ENCODE results near the gene SLTM. TPM values are rescaled to one million over a fixed set of nuclear protein-coding genes. Genes with fewer than 3 reads are reported as not detected.
"Not testable (repeated sequence)": the region's sequence is repeated elsewhere in the genome, so short reads cannot be mapped to it uniquely, and the experiment has no call there.

SLTM gene
- total RNA-seq, 1 experiment from 2014 or later: 108 TPM

GRCh38 chr15:58889363-58889762 is 44.1 kb downstream of the SLTM start:
- no TSS peak for BruUV-seq (replicated peaks)
- CTCF ChIA-PET: interaction anchor here (1.1 kb wide), 1 partner anchor 812 kb away, joined by 4 read pairs; no protein-coding TSS in a partner anchor
- intact Hi-C loops (cut with micrococcal nuclease): no loop called here

DNA sequence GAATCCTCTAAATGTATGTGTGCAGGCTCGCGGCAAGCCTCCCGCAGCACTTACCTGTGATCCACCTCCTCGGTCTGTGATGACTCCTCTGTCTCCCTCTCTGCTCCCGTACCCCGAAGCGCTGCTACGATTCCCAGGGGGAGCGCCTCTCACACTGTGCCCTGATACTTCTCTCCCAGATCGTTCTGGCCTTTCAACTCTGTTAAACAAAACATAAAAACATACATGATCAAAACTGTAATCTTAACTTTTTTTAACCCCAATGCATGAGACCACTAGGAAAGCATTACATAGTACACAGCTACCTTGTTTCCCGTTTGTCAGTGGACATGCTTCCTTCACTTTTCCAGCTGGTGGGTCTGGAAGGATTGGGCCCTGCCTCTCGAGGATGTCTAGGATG is 46.6 kb downstream of the SLTM start:
- H3K27me3 Mint-ChIP-seq (ENCODE audit: insufficient read depth, unreplicated experiment): no peaks in the 10 kb centered on the region
- H3K27ac Mint-ChIP-seq (ENCODE audit: low read depth, unreplicated experiment): peak overlapping the region; percentile 17
- POLR2A ChIA-PET: interaction anchor here (2.3 kb wide), 1 partner anchor 10 kb away, joined by 5 read pairs; no protein-coding TSS in a partner anchor
- no peaks in the 10 kb centered on the region for H3K4me1 Mint-ChIP-seq (ENCODE audit: insufficient read depth, unreplicated experiment)
- BruUV-seq (replicated peaks): no TSS peak
- CTCF ChIA-PET: interaction anchor here (0.5 to 0.9 kb wide), 3 partner anchors 56 to 660 kb away, joined by 3 to 7 read pairs (median 3); no protein-coding TSS in a partner anchor
- TF ChIP-seq, protein P1, sequence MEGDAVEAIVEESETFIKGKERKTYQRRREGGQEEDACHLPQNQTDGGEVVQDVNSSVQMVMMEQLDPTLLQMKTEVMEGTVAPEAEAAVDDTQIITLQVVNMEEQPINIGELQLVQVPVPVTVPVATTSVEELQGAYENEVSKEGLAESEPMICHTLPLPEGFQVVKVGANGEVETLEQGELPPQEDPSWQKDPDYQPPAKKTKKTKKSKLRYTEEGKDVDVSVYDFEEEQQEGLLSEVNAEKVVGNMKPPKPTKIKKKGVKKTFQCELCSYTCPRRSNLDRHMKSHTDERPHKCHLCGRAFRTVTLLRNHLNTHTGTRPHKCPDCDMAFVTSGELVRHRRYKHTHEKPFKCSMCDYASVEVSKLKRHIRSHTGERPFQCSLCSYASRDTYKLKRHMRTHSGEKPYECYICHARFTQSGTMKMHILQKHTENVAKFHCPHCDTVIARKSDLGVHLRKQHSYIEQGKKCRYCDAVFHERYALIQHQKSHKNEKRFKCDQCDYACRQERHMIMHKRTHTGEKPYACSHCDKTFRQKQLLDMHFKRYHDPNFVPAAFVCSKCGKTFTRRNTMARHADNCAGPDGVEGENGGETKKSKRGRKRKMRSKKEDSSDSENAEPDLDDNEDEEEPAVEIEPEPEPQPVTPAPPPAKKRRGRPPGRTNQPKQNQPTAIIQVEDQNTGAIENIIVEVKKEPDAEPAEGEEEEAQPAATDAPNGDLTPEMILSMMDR (IDR thresholded peaks at IDR 0.05; ENCODE audit: unreplicated experiment): no peak
- no peak overlapping the region for H3K4me3 Mint-ChIP-seq (ENCODE audit: unreplicated experiment)
- H3K9me3 Mint-ChIP-seq (ENCODE audit: unreplicated experiment): no peaks in the 10 kb centered on the region
- no peak for DNase-seq (ENCODE audit: unreplicated experiment)
- peaks cover 96% of the 10 kb centered on the region for H3K36me3 Mint-ChIP-seq (ENCODE audit: insufficient read depth, unreplicated experiment)
- intact Hi-C loops (cut with micrococcal nuclease): no loop called here

More at GRCh38 chr15:58889363-58889762, 44.1 kb downstream of the SLTM start:
- Mint-ChIP-seq H3K4me3 (ENCODE audit: unreplicated experiment) (no peak overlapping the region), H3K36me3 (ENCODE audit: insufficient read depth, unreplicated experiment) (peaks cover 96% of the 10 kb centered on the region), H3K27ac (ENCODE audit: low read depth, unreplicated experiment) (no peak overlapping the region), H3K27me3 (ENCODE audit: insufficient read depth, unreplicated experiment) (no peaks in the 10 kb centered on the region), H3K9me3 (ENCODE audit: unreplicated experiment) (no peaks in the 10 kb centered on the region), H3K4me1 (ENCODE audit: insufficient read depth, unreplicated experiment) (no peaks in the 10 kb centered on the region)
- POLR2A ChIA-PET: interaction anchor here (0.7 to 1.5 kb wide), 2 partner anchors 9 to 661 kb away, joined by 3 to 9 read pairs; no protein-coding TSS in a partner anchor
- DNase-seq (ENCODE audit: unreplicated experiment): no peak
- TF ChIP-seq, protein P1 (IDR thresholded peaks at IDR 0.05; ENCODE audit: unreplicated experiment): no peak

- POLR2A ChIA-PET: interaction anchor here (0.5 to 0.7 kb wide), 2 partner anchors 13 to 344 kb away, joined by 3 read pairs; no protein-coding TSS in a partner anchor
- DNase-seq (ENCODE audit: unreplicated experiment); BruUV-seq (replicated peaks); H3K4me1 Mint-ChIP-seq (ENCODE audit: insufficient read depth, unreplicated experiment); H3K9me3 Mint-ChIP-seq (ENCODE audit: unreplicated experiment); H3K27me3 Mint-ChIP-seq (ENCODE audit: insufficient read depth, unreplicated experiment); H3K4me3 Mint-ChIP-seq (ENCODE audit: unreplicated experiment); H3K27ac Mint-ChIP-seq (ENCODE audit: low read depth, unreplicated experiment); intact Hi-C loops (cut with micrococcal nuclease): not testable (repeated sequence)
- H3K36me3 Mint-ChIP-seq (ENCODE audit: insufficient read depth, unreplicated experiment): peaks cover 100% of the 10 kb centered on the region
- CTCF ChIA-PET: interaction anchor here (0.6 to 1.3 kb wide), 4 partner anchors 10 to 1753 kb away, joined by 3 to 4 read pairs (median 4); no protein-coding TSS in a partner anchor
Measured at GRCh38 chr15:58883926-58884325, 49.6 kb downstream of the SLTM start.

DNA sequence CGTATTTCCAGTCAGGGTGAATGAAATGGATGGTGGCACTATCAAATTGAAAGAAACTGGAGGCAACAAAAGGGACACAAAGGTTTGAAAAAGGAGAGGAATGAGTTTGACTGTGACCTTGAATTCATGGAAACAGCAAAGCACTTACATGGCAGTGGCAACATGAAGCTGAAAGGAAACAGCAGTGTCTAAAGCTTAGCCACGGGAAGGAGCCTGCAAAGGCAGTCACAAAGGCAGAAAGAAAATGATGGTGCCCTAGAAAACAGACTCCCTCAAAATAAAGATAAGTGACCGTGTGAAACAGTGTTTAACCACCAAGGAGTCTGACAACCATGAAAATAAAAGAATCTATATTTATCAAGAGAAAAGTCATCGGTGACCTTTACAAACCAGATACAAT is 51.2 kb downstream of the SLTM start:
- no TSS peak for BruUV-seq (replicated peaks)
- ChIA-PET CTCF (no interaction called here), POLR2A (interaction anchor here (1.2 kb wide), 1 partner anchor 31 kb away, joined by 3 read pairs; no protein-coding TSS in a partner anchor)
- TF ChIP-seq, protein P1 (IDR thresholded peaks at IDR 0.05; ENCODE audit: unreplicated experiment): no peak
- Mint-ChIP-seq H3K9me3 (ENCODE audit: unreplicated experiment) (no peaks in the 10 kb centered on the region), H3K36me3 (ENCODE audit: insufficient read depth, unreplicated experiment) (peaks cover 100% of the 10 kb centered on the region), H3K27me3 (ENCODE audit: insufficient read depth, unreplicated experiment) (no peaks in the 10 kb centered on the region), H3K4me1 (ENCODE audit: insufficient read depth, unreplicated experiment) (no peaks in the 10 kb centered on the region), H3K4me3 (ENCODE audit: unreplicated experiment) (no peak overlapping the region), H3K27ac (ENCODE audit: low read depth, unreplicated experiment) (no peak overlapping the region)
- intact Hi-C loops (cut with micrococcal nuclease): no loop called here
- DNase-seq (ENCODE audit: unreplicated experiment): no peak

Measured in MCF 10A (cell line).